ENCODE results near the gene SCML2.

DNA sequence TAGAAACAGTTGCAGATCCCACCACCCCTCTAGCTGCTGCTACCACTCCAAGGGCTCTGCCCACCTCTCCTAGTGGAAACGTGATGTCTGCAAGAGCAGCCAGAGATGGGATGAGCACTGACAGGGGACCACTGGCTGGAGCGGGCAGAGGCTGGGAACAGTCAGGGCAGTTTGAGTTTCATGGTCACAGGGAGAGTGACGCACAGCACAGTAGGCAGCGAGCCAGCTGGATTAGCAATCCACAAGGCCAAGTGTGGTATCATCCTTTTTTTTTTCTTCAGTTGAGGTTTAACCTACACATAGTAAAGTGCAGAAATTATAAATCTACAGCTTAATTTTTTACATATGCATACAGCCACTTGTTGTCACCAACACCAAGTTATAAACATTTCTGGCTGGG lies 6.4 kb upstream of the SCML2 start:
- TF ChIP-seq, protein P1, sequence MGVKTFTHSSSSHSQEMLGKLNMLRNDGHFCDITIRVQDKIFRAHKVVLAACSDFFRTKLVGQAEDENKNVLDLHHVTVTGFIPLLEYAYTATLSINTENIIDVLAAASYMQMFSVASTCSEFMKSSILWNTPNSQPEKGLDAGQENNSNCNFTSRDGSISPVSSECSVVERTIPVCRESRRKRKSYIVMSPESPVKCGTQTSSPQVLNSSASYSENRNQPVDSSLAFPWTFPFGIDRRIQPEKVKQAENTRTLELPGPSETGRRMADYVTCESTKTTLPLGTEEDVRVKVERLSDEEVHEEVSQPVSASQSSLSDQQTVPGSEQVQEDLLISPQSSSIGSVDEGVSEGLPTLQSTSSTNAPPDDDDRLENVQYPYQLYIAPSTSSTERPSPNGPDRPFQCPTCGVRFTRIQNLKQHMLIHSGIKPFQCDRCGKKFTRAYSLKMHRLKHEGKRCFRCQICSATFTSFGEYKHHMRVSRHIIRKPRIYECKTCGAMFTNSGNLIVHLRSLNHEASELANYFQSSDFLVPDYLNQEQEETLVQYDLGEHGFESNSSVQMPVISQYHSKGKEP (CRISPR knock-in tag; IDR thresholded peaks at IDR 0.05) = no peak
- TF ChIP-seq SRSF1 (optimal IDR thresholded peaks at IDR 0.05; ENCODE audit: low read depth, low read length) (no peak), FOXK2 (IDR thresholded peaks at IDR 0.05) (no peak), CBFB (CRISPR knock-in tag; IDR thresholded peaks at IDR 0.05) (no peak), FOXM1 (CRISPR knock-in tag; IDR thresholded peaks at IDR 0.05) (no peak)
- TF ChIP-seq, protein P2, sequence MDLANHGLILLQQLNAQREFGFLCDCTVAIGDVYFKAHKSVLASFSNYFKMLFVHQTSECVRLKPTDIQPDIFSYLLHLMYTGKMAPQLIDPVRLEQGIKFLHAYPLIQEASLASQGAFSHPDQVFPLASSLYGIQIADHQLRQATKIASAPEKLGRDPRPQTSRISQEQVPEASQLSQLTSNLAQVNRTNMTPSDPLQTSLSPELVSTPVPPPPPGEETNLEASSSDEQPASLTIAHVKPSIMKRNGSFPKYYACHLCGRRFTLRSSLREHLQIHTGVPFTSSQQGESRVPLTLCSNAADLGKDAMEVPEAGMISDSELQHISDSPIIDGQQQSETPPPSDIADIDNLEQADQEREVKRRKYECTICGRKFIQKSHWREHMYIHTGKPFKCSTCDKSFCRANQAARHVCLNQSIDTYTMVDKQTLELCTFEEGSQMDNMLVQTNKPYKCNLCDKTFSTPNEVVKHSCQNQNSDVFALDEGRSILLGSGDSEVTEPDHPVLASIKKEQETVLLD (CRISPR knock-in tag; IDR thresholded peaks at IDR 0.05; ENCODE audit: low read depth) = no peak
- TF ChIP-seq, protein P3, sequence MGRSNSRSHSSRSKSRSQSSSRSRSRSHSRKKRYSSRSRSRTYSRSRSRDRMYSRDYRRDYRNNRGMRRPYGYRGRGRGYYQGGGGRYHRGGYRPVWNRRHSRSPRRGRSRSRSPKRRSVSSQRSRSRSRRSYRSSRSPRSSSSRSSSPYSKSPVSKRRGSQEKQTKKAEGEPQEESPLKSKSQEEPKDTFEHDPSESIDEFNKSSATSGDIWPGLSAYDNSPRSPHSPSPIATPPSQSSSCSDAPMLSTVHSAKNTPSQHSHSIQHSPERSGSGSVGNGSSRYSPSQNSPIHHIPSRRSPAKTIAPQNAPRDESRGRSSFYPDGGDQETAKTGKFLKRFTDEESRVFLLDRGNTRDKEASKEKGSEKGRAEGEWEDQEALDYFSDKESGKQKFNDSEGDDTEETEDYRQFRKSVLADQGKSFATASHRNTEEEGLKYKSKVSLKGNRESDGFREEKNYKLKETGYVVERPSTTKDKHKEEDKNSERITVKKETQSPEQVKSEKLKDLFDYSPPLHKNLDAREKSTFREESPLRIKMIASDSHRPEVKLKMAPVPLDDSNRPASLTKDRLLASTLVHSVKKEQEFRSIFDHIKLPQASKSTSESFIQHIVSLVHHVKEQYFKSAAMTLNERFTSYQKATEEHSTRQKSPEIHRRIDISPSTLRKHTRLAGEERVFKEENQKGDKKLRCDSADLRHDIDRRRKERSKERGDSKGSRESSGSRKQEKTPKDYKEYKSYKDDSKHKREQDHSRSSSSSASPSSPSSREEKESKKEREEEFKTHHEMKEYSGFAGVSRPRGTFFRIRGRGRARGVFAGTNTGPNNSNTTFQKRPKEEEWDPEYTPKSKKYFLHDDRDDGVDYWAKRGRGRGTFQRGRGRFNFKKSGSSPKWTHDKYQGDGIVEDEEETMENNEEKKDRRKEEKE (IDR thresholded peaks at IDR 0.05) = no peak
- TF ChIP-seq, protein P4, sequence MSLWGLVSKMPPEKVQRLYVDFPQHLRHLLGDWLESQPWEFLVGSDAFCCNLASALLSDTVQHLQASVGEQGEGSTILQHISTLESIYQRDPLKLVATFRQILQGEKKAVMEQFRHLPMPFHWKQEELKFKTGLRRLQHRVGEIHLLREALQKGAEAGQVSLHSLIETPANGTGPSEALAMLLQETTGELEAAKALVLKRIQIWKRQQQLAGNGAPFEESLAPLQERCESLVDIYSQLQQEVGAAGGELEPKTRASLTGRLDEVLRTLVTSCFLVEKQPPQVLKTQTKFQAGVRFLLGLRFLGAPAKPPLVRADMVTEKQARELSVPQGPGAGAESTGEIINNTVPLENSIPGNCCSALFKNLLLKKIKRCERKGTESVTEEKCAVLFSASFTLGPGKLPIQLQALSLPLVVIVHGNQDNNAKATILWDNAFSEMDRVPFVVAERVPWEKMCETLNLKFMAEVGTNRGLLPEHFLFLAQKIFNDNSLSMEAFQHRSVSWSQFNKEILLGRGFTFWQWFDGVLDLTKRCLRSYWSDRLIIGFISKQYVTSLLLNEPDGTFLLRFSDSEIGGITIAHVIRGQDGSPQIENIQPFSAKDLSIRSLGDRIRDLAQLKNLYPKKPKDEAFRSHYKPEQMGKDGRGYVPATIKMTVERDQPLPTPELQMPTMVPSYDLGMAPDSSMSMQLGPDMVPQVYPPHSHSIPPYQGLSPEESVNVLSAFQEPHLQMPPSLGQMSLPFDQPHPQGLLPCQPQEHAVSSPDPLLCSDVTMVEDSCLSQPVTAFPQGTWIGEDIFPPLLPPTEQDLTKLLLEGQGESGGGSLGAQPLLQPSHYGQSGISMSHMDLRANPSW (CRISPR knock-in tag; IDR thresholded peaks at IDR 0.05; ENCODE audit: borderline replicate concordance) = no peak

Measured in HepG2 (cell line).